DMS 273 treated with DMSO at 0.1 percent for 48 hours (cell line): ENCODE measurements around the gene VGLL1.
A peak's percentile ranks its signal among the peaks of the same experiment; 100 is the strongest.

Experiments
- DNase-seq: peaks from one replicate; lab custom pipeline; 2025; lab: John Stamatoyannopoulos, UW

Gene VGLL1

GRCh38 chrX:136555694-136556093 is 23.7 kb downstream of the VGLL1 start:
- DNase-seq: no peak

- DNase-seq: no peak
These were observed 40.0 kb downstream of the VGLL1 start for GRCh38 chrX:136572030-136572429.

GRCh38 chrX:136574548-136574947 is 42.5 kb downstream of the VGLL1 start:
- DNase-seq: no peak

- peak; percentile 30 for DNase-seq
These were observed 45.5 kb downstream of the VGLL1 start for GRCh38 chrX:136577552-136577951.

DNA sequence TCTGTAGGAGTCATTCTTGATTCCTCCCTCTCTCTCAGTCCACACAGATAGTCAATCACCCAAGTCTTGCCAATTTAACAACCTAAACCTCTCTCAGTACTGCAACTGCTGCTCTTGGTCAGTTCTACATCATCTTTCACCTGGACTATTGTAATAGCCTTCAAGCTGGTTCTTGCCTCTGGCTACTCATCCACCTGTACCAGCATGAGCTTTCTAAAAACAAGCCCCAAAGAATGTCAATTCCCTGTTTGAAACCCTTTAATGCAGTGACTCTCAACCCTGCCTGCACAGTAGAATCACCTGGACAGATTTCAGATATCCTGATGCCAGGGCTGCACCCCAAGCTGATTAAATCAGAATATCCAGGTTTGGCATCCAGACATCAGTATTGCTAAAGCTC is 48.3 kb downstream of the VGLL1 start:
- DNase-seq: no peak

DNA sequence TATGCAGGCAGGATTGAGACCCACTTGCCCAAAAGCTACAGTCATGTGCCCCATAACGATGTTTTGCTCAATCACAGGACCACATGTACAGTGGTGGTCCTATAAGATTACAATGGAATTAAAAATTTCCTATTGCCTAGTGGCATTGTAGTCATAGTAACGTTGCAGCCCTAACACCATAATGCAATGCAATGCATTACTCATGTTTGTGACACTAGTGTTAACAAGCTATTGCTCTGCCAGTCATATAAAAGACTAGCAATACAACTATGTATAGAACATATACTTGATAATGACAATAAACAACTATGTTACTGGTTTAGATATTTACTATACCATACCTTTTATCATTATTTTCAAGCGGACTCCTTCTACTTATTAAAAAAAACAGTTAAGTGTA is 50.6 kb downstream of the VGLL1 start:
- no peak for DNase-seq

GRCh38 chrX:136584545-136584944 is 52.5 kb downstream of the VGLL1 start:
- no peak for DNase-seq

DNA sequence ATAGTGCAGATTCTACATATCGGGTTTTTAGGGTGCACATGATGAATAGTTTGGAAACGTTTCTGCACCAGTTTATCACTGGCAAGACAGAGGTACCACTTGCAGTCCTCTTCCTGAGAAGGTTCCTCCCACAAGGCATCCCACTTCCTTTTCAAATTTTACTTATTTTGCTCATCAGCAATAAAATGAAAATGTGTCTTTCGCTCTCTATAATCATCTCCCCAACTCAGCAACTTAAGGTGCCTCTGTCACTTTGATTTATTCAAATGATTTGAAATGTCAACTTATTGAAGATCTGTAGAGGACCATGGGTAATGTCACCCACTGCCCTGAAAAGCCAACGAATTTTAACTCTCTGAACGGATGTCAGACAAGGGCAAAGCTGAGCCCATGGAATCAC is 53.2 kb downstream of the VGLL1 start:
- DNase-seq: no peak

DNA sequence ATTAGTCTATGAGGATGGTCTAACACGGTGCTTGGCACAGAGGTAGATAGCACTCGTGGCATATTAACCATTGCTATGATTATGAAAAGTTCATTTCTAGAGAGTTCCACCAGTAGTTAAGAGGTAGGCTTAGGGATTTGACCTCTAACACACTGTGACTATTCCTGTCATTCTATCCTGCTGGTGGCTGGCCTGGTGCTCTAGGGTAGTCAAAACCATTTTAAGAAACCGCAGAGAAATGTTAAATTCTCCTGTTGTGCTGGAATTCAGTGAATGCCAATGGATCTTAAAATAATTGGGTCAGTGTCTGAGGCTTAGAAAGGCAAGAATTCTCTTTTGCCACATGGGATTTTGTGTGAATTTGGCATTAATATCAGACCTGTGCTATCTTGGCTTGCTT is 53.9 kb downstream of the VGLL1 start:
- no peak for DNase-seq

DNA sequence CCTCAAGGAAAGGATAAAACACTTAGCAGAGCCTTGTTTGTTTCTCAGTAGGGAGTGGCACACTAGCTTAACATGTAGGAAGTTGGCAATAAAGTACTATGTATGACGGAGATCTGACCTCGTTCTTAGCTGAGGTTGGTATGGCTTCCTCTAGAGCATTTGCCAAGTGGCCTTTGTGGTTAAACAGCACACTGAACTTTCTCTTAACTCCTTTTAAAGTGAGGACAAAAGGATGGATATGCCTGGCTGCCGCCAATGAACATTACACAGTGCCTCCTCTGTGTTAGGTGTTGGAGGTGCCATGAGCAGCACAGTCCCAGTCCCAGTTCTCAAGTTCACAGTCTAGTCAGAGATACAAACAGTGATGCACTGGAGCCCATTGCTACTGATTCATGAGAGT is 54.4 kb downstream of the VGLL1 start:
- no peak for DNase-seq

DNA sequence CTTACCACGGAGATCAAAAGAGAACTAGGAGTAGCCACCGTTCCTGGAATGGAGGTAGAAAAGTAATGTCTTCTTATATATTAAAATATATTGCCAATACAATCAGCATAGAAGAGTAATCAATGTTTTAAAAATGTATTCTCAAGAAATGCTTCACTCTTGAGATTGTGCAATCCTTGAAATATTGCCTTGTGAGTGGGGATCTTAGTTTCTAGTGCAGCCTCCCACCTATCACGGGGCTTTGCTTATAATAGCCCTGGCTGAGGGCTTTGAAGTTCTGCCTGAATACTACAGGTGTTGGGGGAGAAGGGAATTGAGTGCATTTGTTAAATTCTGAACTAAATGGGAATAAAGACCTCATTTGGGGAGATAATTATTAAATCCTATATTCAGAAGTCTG is 55.5 kb downstream of the VGLL1 start:
- DNase-seq: no peak

- DNase-seq: no peak
These were observed 56.0 kb downstream of the VGLL1 start for GRCh38 chrX:136588036-136588435.

DNA sequence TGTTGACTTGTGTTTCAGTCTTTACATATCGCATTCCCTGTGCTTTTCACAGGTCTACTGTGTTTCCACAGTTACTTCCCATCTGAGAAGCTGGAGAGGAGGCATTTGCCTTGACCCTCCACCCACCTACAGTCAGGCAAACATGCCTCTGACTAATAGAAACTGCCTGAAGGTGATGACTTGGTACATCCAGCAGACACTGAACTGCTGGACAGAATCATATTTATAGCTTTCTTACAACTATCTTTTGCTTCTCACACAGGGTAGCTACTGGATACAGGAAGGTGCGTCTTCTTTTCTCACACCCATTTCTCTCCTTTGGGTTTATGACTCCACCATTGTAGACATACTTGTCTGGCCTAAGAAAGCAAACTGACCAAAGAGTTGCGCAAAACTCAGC is 58.0 kb downstream of the VGLL1 start:
- DNase-seq: no peak

GRCh38 chrX:136597356-136597755 is 65.3 kb downstream of the VGLL1 start:
- DNase-seq: no peak

GRCh38 chrX:136597954-136598353 is 65.9 kb downstream of the VGLL1 start:
- DNase-seq: no peak

- DNase-seq: no peak
These were observed 66.6 kb downstream of the VGLL1 start for GRCh38 chrX:136598631-136599030.

- no peak for DNase-seq
These were observed 68.0 kb downstream of the VGLL1 start for GRCh38 chrX:136600059-136600458.
